ENCODE data around the gene LIMS2. TPM values are rescaled to one million over a fixed set of nuclear protein-coding genes. Genes with fewer than 3 reads are reported as not detected.

LIMS2 gene
- total and polyA plus RNA-seq, 10 donors = 62.5 to 437 (median 115) TPM

GRCh38 chr2:127676906-127677305 is 1.6 kb upstream of the LIMS2 start:
- no peak for DNase-seq
- Histone ChIP-seq H3K4me1 (peaks cover 4 to 72% (median 41%) of the 10 kb centered on the region in 6 donors), H3K9me3 (no peaks in the 10 kb centered on the region), H3K36me3 (no peaks in the 10 kb centered on the region), H3K27me3 (replicated peaks in 1 of 7) (peaks cover 0 to 69% (median 23%) of the 10 kb centered on the region in 7 donors), H3K4me3 (no peak overlapping the region), H3K27ac (no peak overlapping the region)
- intact Hi-C loops (cut with DNase I; ENCODE audit: low total_unique reads) = no loop called here
- WGBS, 5 donors = 75 to 90% (median 86%) methylated on average over 2 of the region's 2 CpGs
- no peak for TF ChIP-seq POLR2AphosphoS5 (IDR thresholded peaks at IDR 0.05)
- TF ChIP-seq CTCF (IDR thresholded peaks at IDR 0.05 in 8 of 11, conservative IDR thresholded peaks at IDR 0.05 in 3 of 11) = no peak
- TF ChIP-seq POLR2A (IDR thresholded peaks at IDR 0.05) = no peak

GRCh38 chr2:127674241-127675209 is 805 bp downstream of the LIMS2 start:
- peaks cover 4 to 61% (median 39%) of the 10 kb centered on the region in 6 donors for H3K4me1 ChIP-seq
- peak overlapping the region; percentile 42 to 78 (median 62) for H3K4me3 ChIP-seq
- 6 to 14% (median 9%) methylated on average over 27 to 72 of the region's 72 CpGs for WGBS, 5 donors
- intact Hi-C loops (cut with DNase I; ENCODE audit: low total_unique reads) = no loop called here
- peak overlapping the region; percentile 63 to 90 (median 86) for H3K27ac ChIP-seq
- peaks cover 0 to 69% (median 23%) of the 10 kb centered on the region in 7 donors for H3K27me3 ChIP-seq (replicated peaks in 1 of 7)
- no peaks in the 10 kb centered on the region for H3K36me3 ChIP-seq
- peak; percentile 80 for DNase-seq
- H3K9me3 ChIP-seq = no peaks in the 10 kb centered on the region
- TF ChIP-seq POLR2A (IDR thresholded peaks at IDR 0.05) (no peak), CTCF (IDR thresholded peaks at IDR 0.05 in 8 of 11, conservative IDR thresholded peaks at IDR 0.05 in 3 of 11) (no peak), POLR2AphosphoS5 (IDR thresholded peaks at IDR 0.05) (peak in 2 of 3 donors; percentile 41 to 53)

DNA sequence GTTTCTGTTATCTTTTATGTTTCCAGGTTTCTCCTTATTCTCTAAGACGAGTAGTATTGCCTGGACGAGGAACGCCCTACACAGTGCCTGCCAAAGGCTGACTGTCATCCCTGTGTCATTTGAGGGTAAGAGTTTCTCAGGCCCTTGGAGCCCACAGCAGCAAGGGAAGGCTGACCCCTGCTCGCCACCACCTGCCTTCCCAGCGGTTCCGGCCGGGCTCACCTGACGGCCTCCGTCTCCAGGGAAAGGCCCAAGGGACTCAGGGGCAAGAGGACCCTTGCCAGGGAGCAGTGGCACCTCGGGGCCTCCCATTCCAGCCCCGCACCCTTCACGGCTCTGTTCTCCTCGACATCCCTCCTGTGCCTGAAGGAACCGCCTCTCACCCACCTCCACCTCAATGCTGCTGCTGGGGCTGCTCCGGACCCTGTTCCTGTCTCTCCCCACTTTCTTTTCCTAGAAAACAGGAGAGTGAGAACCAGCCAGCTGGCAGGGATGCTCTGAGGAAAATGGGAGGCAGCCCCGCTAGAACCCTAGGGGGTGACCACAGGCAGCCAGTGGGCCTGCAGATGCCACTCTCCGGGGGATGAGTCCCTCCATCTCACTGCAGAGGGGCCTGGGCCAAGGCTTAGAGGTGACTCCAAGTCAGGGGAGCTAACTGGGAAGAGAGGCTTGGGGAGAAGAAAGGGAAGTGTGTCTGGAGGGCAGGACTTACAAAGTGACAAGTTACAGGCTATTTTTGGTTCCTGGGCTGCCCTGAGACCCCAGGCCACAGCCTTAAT is 1.9 kb downstream of the LIMS2 start:
- 66 to 84% (median 75%) methylated on average over 17 of the region's 17 CpGs for WGBS, 5 donors
- Histone ChIP-seq H3K36me3 (no peaks in the 10 kb centered on the region), H3K27ac (peak overlapping the region; percentile 63 to 90 (median 86)), H3K4me3 (peak overlapping the region; percentile 42 to 78 (median 62)), H3K9me3 (no peaks in the 10 kb centered on the region), H3K27me3 (replicated peaks in 1 of 7) (peaks cover 0 to 69% (median 23%) of the 10 kb centered on the region in 7 donors), H3K4me1 (peaks cover 4 to 61% (median 39%) of the 10 kb centered on the region in 6 donors)
- TF ChIP-seq POLR2A (IDR thresholded peaks at IDR 0.05) (no peak), CTCF (IDR thresholded peaks at IDR 0.05 in 8 of 11, conservative IDR thresholded peaks at IDR 0.05 in 3 of 11) (no peak), POLR2AphosphoS5 (IDR thresholded peaks at IDR 0.05) (no peak)
- DNase-seq = no peak
- intact Hi-C loops (cut with DNase I; ENCODE audit: low total_unique reads) = no loop called here

Data from spleen (tissue), 11 donors.